Astrocyte (in vitro differentiated cells and primary cell): ENCODE results near the gene AQP3. TPM values are rescaled to one million over a fixed set of nuclear protein-coding genes. Genes with fewer than 3 reads are reported as not detected.

Source experiments
- DNase-seq: peaks from one replicate; pipeline ENCODE4 v3.0.0-alpha.2; 2010; ENCODE audit warnings: low read depth
- FAIRE-seq: peaks from 2 replicates; lab custom pipeline; 2011; peaks lifted over from hg19 to GRCh38; lab: Jason Lieb, UNC
- H2AFZ ChIP-seq: 2 replicates; pipeline ENCODE4 v1.6.0; 2012; ENCODE audit warnings: low read depth, low read length, inconsistent platforms
- H3K27ac ChIP-seq: 2 replicates; pipeline ENCODE4 v1.5.1; 2011; ENCODE audit warnings: low read depth, low read length, inconsistent platforms
- H3K27me3 ChIP-seq: 2 replicates; pipeline ENCODE4 v1.6.0; 2011; ENCODE audit warnings: low read length, inconsistent platforms; ENCODE audit not compliant: insufficient read depth
- H3K36me3 ChIP-seq: 2 replicates; pipeline ENCODE4 v1.5.1; 2011; ENCODE audit warnings: low read length, inconsistent platforms; ENCODE audit not compliant: insufficient read depth
- H3K4me1 ChIP-seq: 2 replicates; pipeline ENCODE4 v1.5.1; 2011; ENCODE audit warnings: low read length, inconsistent platforms; ENCODE audit not compliant: insufficient read depth
- H3K4me2 ChIP-seq: 2 replicates; pipeline ENCODE4 v1.6.0; 2012; ENCODE audit warnings: low read length, inconsistent platforms
- H3K4me3 ChIP-seq: 2 replicates; pipeline ENCODE4 v1.5.1; 2011; ENCODE audit warnings: low read depth, mild to moderate bottlenecking, low read length, inconsistent platforms; ENCODE audit not compliant: insufficient read depth
- H3K79me2 ChIP-seq: 2 replicates; pipeline ENCODE4 v1.6.0; 2012; ENCODE audit warnings: mild to moderate bottlenecking, low read length, inconsistent platforms; ENCODE audit not compliant: insufficient read depth
- H3K9ac ChIP-seq: 2 replicates; pipeline ENCODE4 v1.6.0; 2012; ENCODE audit warnings: mild to moderate bottlenecking, low read length, inconsistent platforms
- H3K9me3 ChIP-seq: 2 replicates; pipeline ENCODE4 v1.5.1; 2012; ENCODE audit warnings: low read depth, mild to moderate bottlenecking, low read length, inconsistent platforms; ENCODE audit not compliant: insufficient read depth
- H4K20me1 ChIP-seq: 2 replicates; pipeline ENCODE4 v1.6.0; 2012; ENCODE audit warnings: low read length, inconsistent platforms; ENCODE audit not compliant: insufficient read depth
- H3K27ac Mint-ChIP-seq: one replicate; pipeline ENCODE4 v1.8.0; 2021; ENCODE audit warnings: mild to moderate bottlenecking, mixed read lengths; ENCODE audit not compliant: unreplicated experiment
- H3K27me3 Mint-ChIP-seq: one replicate; pipeline ENCODE4 v1.8.0; 2021; ENCODE audit warnings: low read depth, mixed read lengths; ENCODE audit not compliant: unreplicated experiment
- H3K36me3 Mint-ChIP-seq: one replicate; pipeline ENCODE4 v1.8.0; 2021; ENCODE audit warnings: low read depth, mixed read lengths; ENCODE audit not compliant: unreplicated experiment
- H3K4me1 Mint-ChIP-seq: one replicate; pipeline ENCODE4 v1.8.0; 2021; ENCODE audit warnings: low read depth, mixed read lengths; ENCODE audit not compliant: unreplicated experiment
- H3K4me3 Mint-ChIP-seq: one replicate; pipeline ENCODE4 v1.8.0; 2021; ENCODE audit warnings: mild to moderate bottlenecking, moderate library complexity, mixed read lengths; ENCODE audit not compliant: unreplicated experiment
- H3K9me3 Mint-ChIP-seq: one replicate; pipeline ENCODE4 v1.8.0; 2021; ENCODE audit warnings: mild to moderate bottlenecking, mixed read lengths; ENCODE audit not compliant: unreplicated experiment
- EZH2 ChIP-seq: IDR thresholded peaks from 2 replicates; pipeline ENCODE4 v1.6.1; 2012; ENCODE audit warnings: mild to moderate bottlenecking, low read length, inconsistent platforms; ENCODE audit not compliant: insufficient read depth
- total RNA-seq: library from RNA; stranded (reverse); gene quantifications from 2 replicates; pipeline ENCODE4 v1.2.1, GENCODE V29; 2021
- TF ChIP-seq, protein P1 (sequence below): IDR thresholded peaks from 2 replicates; pipeline ENCODE4 v1.5.1; 2011; ENCODE audit warnings: low read depth, mild to moderate bottlenecking, inconsistent platforms, low read length, moderate library complexity; ENCODE audit not compliant: insufficient read depth

AQP3 gene
- total RNA-seq, 1 donor from 2014 or later: 3.2 TPM

DNA sequence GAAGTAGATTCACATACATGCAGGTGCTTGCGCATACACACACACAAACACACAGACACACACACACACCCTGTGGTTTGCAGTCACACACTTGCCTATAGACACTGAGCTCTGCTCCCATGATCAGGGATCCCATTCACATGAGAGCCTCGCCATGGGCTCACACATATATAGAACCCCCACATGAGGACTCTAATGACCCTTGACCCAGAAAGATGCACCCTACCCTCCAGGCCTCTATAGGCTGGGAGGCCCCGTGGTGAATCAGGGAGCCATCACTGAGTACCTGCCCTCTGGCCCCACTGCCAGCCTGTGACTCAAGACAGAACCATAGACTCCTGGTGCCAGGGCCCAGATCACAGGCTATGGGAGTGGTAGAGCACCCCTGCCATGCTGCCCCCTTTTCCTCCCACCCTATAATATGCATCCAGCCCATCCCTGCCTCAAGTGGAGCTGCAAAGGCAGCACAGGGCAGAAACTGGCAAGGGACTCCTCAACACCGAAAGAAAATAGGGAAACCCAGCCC lies 3.3 kb upstream of the AQP3 start:
- Histone ChIP-seq H3K9ac (no peak overlapping the region), H3K9me3 (no peaks in the 10 kb centered on the region), H3K4me1 (peaks cover 25% of the 10 kb centered on the region), H3K27me3 (no peaks in the 10 kb centered on the region), H3K79me2 (no peaks in the 10 kb centered on the region), H3K4me3 (no peak overlapping the region), H2AFZ (no peak overlapping the region), H3K27ac (no peak overlapping the region), H3K36me3 (no peaks in the 10 kb centered on the region), H3K4me2 (no peak overlapping the region), H4K20me1 (no peaks in the 10 kb centered on the region)
- FAIRE-seq (no peak), DNase-seq (no peak)
- H3K36me3 Mint-ChIP-seq: no peaks in the 10 kb centered on the region
- H3K9me3 Mint-ChIP-seq: no peaks in the 10 kb centered on the region
- peaks cover 5% of the 10 kb centered on the region for H3K27me3 Mint-ChIP-seq
- no peak overlapping the region for H3K4me3 Mint-ChIP-seq
- peak overlapping the region; percentile 12 for H3K27ac Mint-ChIP-seq
- H3K4me1 Mint-ChIP-seq: peaks cover 18% of the 10 kb centered on the region
- TF ChIP-seq, protein P1, sequence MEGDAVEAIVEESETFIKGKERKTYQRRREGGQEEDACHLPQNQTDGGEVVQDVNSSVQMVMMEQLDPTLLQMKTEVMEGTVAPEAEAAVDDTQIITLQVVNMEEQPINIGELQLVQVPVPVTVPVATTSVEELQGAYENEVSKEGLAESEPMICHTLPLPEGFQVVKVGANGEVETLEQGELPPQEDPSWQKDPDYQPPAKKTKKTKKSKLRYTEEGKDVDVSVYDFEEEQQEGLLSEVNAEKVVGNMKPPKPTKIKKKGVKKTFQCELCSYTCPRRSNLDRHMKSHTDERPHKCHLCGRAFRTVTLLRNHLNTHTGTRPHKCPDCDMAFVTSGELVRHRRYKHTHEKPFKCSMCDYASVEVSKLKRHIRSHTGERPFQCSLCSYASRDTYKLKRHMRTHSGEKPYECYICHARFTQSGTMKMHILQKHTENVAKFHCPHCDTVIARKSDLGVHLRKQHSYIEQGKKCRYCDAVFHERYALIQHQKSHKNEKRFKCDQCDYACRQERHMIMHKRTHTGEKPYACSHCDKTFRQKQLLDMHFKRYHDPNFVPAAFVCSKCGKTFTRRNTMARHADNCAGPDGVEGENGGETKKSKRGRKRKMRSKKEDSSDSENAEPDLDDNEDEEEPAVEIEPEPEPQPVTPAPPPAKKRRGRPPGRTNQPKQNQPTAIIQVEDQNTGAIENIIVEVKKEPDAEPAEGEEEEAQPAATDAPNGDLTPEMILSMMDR: no peak
- no peak for TF ChIP-seq EZH2

DNA sequence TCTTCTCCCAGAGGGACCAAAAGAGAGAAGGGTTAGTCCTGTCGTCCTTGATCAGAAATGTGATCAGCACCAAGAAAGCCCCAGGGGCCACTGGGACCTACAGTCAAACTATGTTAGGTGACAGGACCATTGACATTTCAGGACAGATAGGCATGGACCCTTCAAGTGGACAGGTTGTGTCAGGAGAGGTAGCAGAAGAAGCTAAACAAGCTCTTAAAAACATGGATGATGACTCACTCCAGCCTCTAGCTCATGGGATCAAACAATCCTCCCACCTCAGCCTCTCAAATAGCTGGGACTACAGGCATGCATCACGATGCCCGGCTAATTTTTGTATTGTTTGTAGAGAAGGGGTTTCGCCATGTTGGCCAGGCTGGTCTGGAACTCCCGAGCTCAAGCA lies 2.3 kb upstream of the AQP3 start:
- Histone ChIP-seq H3K36me3 (no peaks in the 10 kb centered on the region), H3K27me3 (no peaks in the 10 kb centered on the region), H4K20me1 (no peaks in the 10 kb centered on the region), H3K9ac (no peak overlapping the region), H3K4me3 (no peak overlapping the region), H3K9me3 (no peaks in the 10 kb centered on the region), H3K4me1 (peaks cover 25% of the 10 kb centered on the region), H3K4me2 (no peak overlapping the region), H2AFZ (no peak overlapping the region), H3K27ac (no peak overlapping the region), H3K79me2 (no peaks in the 10 kb centered on the region)
- H3K4me3 Mint-ChIP-seq: no peak overlapping the region
- FAIRE-seq (no peak), DNase-seq (no peak)
- H3K27ac Mint-ChIP-seq: no peak overlapping the region
- no peaks in the 10 kb centered on the region for H3K9me3 Mint-ChIP-seq
- H3K4me1 Mint-ChIP-seq: peaks cover 18% of the 10 kb centered on the region
- peaks cover 12% of the 10 kb centered on the region for H3K27me3 Mint-ChIP-seq
- TF ChIP-seq, protein P1: no peak
- no peak for TF ChIP-seq EZH2
- H3K36me3 Mint-ChIP-seq: no peaks in the 10 kb centered on the region

DNA sequence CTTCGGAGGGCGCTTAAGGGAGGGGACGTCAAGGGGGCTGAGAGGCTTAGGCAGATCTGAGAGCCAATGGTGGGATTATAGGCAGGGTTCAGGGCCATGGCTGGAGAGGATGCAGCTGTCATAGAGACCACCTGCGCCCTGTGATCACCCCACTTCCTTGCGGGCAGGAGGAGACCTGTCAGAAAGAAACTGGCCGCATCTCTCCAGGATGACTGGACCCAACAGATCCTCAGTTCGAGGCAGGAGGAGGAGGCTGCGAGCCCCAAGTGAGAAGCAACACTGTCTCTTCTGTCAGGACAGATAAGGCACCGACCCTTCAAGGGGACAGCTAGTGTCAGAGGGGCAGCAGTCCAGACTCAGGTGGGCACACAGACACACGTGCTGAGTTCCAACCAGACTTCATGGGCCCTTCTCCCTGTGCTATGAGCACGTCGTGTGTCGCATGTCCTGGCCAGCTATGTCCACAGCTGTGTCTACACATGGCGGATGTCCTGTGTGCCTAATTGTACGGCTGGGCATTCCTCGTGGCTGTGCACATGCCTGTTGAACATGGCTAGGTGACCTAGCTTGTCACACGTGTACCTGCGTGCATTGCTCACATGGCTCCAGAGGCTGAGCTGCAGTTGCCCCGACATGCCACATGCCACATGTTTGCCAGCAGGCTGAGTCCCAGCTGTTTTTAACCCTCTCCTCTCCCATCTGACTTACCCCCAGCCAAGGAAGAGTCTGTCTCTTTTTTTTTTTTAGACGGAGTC lies 583 bp upstream of the AQP3 start:
- Histone ChIP-seq H3K79me2 (no peaks in the 10 kb centered on the region), H3K4me3 (no peak overlapping the region), H2AFZ (peak overlapping the region; percentile 44), H3K9ac (no peak overlapping the region), H3K4me1 (peaks cover 18% of the 10 kb centered on the region), H3K27ac (no peak overlapping the region), H3K4me2 (peak overlapping the region; percentile 88), H3K36me3 (no peaks in the 10 kb centered on the region), H3K9me3 (no peaks in the 10 kb centered on the region), H3K27me3 (no peaks in the 10 kb centered on the region), H4K20me1 (no peaks in the 10 kb centered on the region)
- Mint-ChIP-seq H3K9me3 (no peaks in the 10 kb centered on the region), H3K4me1 (peaks cover 23% of the 10 kb centered on the region), H3K27me3 (peaks cover 18% of the 10 kb centered on the region), H3K27ac (no peak overlapping the region), H3K4me3 (peak overlapping the region; percentile 73), H3K36me3 (no peaks in the 10 kb centered on the region)
- FAIRE-seq (no peak), DNase-seq (no peak)
- TF ChIP-seq, protein P1: no peak
- peak; percentile 22 for TF ChIP-seq EZH2
